ENCODE results near the gene FAM240A.

The FAM240A gene

DNA sequence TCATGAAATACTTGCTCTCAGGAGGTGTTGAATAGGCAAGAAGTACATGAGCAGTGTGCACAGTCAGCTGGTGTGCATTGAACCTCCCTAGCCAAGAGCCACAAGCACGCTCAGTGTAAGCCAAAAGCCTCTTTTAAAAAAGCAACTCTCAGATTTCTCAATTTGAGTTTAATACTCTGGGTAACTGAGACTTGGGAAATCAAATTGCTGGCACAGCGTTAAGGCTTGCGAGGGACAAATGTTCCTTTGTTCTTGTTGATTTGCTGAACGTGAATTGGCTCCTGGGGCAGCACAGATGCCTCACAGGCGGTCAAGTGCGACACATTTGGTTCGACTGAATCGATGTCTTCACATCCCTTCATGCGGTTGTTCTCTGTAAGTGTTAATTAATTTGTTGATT is at the start of gene FAM240A:
Gene FAM240A (plus strand): TSS at position 202 of the 400 bp plus-strand sequence. CDS start 159 bp downstream, at position 361.
- Histone ChIP-seq H3K9me3 (replicated peaks in 1 of 11) (no peaks in the 10 kb centered on the region), H3K4me2 (peak within 1 kb of the TSS in 1 of 11 experiments; percentile 37; a peak in 2 of 22 replicates), H3K36me3 (no peaks in the 10 kb centered on the region), H4K20me1 (no peaks in the 10 kb centered on the region), H3K27me3 (no peaks in the 10 kb centered on the region), H3K4me3 (no peak within 1 kb of the TSS), H3K9ac (no peak within 1 kb of the TSS), H3K27ac (no peak within 1 kb of the TSS), H3K4me1 (peaks cover 0 to 45% (median 0%) of the 10 kb centered on the region in 10 experiments; a peak in 7 of 20 replicates)
- TF ChIP-seq Cebpa-rat (IDR thresholded peaks at IDR 0.05) = no peak

DNA sequence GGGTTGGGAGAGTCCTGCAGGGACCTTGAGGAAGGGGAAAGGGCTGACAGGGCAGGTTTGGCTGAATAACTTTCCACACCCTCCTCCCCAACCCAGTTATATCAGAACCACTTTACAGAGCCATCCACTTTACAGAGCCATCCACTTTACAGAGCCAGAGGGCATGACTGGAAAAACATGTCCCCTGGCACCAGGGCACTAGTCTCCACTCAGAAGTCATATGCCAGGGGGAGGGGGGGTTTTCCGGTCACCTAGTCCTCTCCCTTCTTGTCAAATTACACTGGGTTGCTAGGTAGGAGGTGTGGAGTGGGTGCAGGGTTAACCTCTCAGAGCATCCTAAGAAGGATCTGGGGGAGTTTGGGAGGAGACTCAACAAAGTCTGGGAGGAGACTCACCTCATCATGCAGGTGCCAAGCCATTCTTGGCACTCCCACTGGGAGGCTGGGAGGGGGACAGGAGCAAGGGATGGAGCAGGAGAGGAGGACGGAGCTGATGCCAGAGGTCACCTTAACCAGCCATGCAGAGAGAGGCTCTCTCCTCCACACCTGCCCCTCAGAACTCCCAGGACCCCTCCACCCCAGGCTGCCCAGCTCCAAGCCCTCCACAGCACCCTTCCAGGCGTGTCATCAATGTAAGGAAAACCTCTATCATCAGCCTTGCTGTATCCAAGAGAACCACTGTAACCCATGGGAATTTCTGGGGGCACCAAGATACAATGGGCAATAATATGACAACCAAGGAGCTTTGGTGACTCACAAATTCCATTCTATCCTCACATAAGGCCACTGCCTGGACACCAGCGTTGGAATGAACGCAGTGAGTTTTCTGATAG is 47.9 kb upstream of the FAM240A start:
- Histone ChIP-seq H3K4me1 (peaks cover 9 to 31% (median 22%) of the 10 kb centered on the region in 10 experiments), H3K4me3 (no peak overlapping the region), H3K27ac (no peak overlapping the region), H4K20me1 (no peaks in the 10 kb centered on the region), H3K4me2 (peak overlapping the region in 9 of 11 experiments; percentile 22 to 98 (median 95); a peak in 11 of 22 replicates), H3K9ac (no peak overlapping the region), H3K9me3 (replicated peaks in 1 of 11) (peaks cover 0 to 15% (median 5%) of the 10 kb centered on the region in 11 experiments; a peak in 8 of 22 replicates), H3K27me3 (peaks cover 0 to 9% (median 0%) of the 10 kb centered on the region in 11 experiments; a peak in 2 of 22 replicates), H3K36me3 (no peaks in the 10 kb centered on the region)
- TF ChIP-seq Cebpa-rat (IDR thresholded peaks at IDR 0.05) = no peak

DNA sequence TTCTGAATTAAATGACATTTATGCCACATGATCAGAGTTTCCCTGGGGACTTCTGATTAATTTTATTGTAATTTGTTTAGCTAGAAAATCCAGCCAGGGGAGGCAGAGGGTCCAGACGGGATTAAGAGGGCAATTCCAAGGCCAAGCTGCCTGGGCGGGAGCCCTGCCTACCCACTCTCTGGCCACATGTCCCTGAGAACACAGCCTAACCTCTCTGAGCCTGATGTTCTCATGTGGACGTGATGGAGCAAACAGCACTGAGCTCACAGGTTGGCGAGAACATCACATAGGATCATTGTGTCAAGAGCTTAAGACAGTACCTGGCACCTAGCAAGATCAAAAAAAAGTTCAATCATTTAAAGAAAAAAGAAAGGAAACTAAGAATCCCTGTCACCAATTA is 47.2 kb upstream of the FAM240A start:
- Histone ChIP-seq H3K9me3 (replicated peaks in 1 of 11) (peaks cover 0 to 19% (median 9%) of the 10 kb centered on the region in 11 experiments; a peak in 8 of 22 replicates), H3K4me2 (peak overlapping the region; percentile 86 to 99 (median 96); a peak in 21 of 22 replicates), H4K20me1 (no peaks in the 10 kb centered on the region), H3K4me3 (peak overlapping the region in 9 of 10 experiments; percentile 56 to 76 (median 64); a peak in 8 of 20 replicates), H3K36me3 (no peaks in the 10 kb centered on the region), H3K27me3 (peaks cover 0 to 9% (median 0%) of the 10 kb centered on the region in 11 experiments; a peak in 2 of 22 replicates), H3K27ac (peak overlapping the region in 3 of 11 experiments; percentile 75 to 82 (median 75); a peak in 3 of 22 replicates), H3K4me1 (peaks cover 6 to 29% (median 20%) of the 10 kb centered on the region in 10 experiments; a peak in 18 of 20 replicates), H3K9ac (peak overlapping the region in 7 of 11 experiments; percentile 75 to 83 (median 80); a peak in 10 of 22 replicates)
- no peak for TF ChIP-seq Cebpa-rat (IDR thresholded peaks at IDR 0.05)

DNA sequence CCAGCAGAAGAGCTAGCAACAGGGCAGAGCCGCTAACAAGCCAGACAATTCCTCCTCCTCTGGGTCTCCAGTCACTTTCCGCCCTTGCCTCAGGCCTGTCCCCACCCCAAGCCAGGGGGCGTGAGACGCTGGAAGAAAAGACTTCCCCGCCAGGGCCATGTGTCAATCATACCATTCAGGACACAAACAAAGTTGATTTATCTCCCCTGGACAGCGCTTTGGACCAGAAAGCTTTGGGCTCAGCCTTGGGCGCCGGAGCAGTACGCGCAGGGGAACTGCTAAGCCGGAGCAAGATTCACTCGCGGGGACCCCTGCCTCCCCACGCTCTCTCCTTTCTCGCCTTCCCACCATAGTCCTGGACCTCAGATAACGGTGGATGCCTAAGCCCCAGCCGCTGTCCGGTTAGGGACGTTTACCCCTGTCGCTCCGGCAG is 46.7 kb upstream of the FAM240A start:
- Histone ChIP-seq H3K4me3 (peak overlapping the region; percentile 56 to 76 (median 65)), H3K27me3 (peaks cover 0 to 9% (median 0%) of the 10 kb centered on the region in 11 experiments; a peak in 2 of 22 replicates), H3K4me1 (peaks cover 6 to 29% (median 20%) of the 10 kb centered on the region in 10 experiments; a peak in 18 of 20 replicates), H3K4me2 (peak overlapping the region; percentile 86 to 99 (median 96)), H3K9me3 (replicated peaks in 1 of 11) (peaks cover 0 to 19% (median 9%) of the 10 kb centered on the region in 11 experiments; a peak in 8 of 22 replicates), H3K27ac (peak overlapping the region; percentile 43 to 82 (median 75); a peak in 20 of 22 replicates), H3K9ac (peak overlapping the region; percentile 72 to 83 (median 78)), H3K36me3 (no peaks in the 10 kb centered on the region), H4K20me1 (no peaks in the 10 kb centered on the region)
- no peak for TF ChIP-seq Cebpa-rat (IDR thresholded peaks at IDR 0.05)

DNA sequence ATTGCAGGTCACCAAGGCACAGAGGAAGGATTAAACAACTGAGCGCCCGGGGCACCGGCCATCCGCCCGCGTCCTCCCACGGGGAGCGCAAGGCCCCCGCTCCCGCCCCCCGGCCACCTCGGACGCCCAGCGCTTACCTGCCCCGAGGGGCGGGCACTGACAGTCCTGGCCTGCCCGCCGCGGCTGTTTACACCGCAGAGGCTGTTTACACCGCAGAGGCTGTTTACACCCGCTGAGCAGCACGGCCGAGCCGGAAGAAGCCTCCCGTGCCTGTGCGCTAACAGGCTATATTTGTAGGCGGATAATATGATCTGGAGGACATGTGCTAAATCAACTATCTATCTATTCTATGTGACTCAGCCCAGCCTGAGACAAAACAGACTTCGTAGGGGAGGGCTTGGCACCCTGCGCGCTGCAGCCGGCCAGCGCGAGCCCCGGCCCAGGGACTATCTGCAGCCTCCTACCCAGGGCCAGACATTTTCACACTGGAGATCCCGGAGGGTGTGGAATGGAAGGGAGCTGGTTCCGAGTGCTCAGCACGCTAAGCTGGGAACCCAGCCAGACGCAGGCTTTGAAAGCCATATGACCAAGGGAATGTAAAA is 46.2 kb upstream of the FAM240A start, which contains the start of gene LRRC2:
Gene LRRC2 (minus strand): TSS at position 263 of the 602 bp plus-strand sequence. CDS start 14,711 bp downstream, outside the sequence.
- Histone ChIP-seq H3K27me3 (peaks cover 0 to 9% (median 0%) of the 10 kb centered on the region in 11 experiments; a peak in 2 of 22 replicates), H3K4me1 (peaks cover 6 to 29% (median 20%) of the 10 kb centered on the region in 10 experiments; a peak in 18 of 20 replicates), H3K4me2 (peak within 1 kb of the TSS; percentile 86 to 99 (median 96)), H3K9ac (peak within 1 kb of the TSS; percentile 72 to 83 (median 78)), H4K20me1 (no peaks in the 10 kb centered on the region), H3K27ac (peak within 1 kb of the TSS; percentile 43 to 82 (median 75); a peak in 20 of 22 replicates), H3K4me3 (peak within 1 kb of the TSS; percentile 56 to 76 (median 65)), H3K9me3 (replicated peaks in 1 of 11) (peaks cover 0 to 19% (median 9%) of the 10 kb centered on the region in 11 experiments; a peak in 8 of 22 replicates), H3K36me3 (no peaks in the 10 kb centered on the region)
- TF ChIP-seq Cebpa-rat (IDR thresholded peaks at IDR 0.05) = no peak

DNA sequence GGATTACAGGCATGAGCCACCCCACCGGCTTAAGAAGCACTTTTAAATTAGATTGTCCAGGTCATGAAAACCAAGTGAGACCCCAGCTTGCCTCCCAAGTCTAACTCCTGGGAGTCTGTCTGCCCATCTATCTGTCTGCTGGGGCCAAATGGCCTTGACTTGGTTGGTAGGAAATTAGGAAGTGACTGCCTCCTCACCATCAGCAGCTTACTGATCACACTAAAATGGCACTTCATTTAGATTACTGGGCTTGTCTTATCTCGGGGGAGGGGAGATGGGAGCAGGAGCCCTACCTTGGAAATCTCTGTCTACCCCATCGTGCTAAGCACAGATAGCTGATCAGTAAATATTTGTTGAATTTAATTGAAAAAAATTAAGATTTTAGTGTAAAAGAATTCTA is 40.6 kb upstream of the FAM240A start:
- peaks cover 0 to 9% (median 0%) of the 10 kb centered on the region in 11 experiments; a peak in 3 of 22 replicates for H3K9me3 ChIP-seq (replicated peaks in 1 of 11)
- no peak overlapping the region for H3K27ac ChIP-seq
- no peaks in the 10 kb centered on the region for H3K27me3 ChIP-seq
- no peaks in the 10 kb centered on the region for H4K20me1 ChIP-seq
- no peaks in the 10 kb centered on the region for H3K36me3 ChIP-seq
- H3K4me2 ChIP-seq = no peak overlapping the region
- H3K9ac ChIP-seq = no peak overlapping the region
- peaks cover 0 to 5% (median under 1%) of the 10 kb centered on the region in 10 experiments; a peak in 7 of 20 replicates for H3K4me1 ChIP-seq
- no peak overlapping the region for H3K4me3 ChIP-seq
- TF ChIP-seq Cebpa-rat (IDR thresholded peaks at IDR 0.05) = no peak

DNA sequence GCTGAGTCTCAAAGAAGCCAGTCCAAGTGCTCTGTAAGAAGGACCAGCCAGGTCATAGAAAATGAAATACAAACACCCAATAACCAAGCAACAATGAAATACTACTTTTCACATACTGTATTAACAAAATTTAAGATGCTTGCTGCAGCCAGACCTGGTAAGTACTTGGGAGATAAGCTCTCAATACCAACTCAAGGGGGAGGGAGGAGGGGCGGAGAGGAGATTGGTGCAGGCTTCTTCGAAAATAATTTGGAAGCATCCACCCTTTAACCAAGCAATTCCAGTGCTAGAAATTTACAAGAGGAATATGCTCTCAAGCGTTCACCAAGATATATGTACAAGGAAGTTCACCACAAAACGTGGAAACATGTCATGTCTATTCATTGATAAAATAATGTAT is 38.6 kb upstream of the FAM240A start:
- H3K27me3 ChIP-seq = no peaks in the 10 kb centered on the region
- no peak overlapping the region for H3K9ac ChIP-seq
- no peak overlapping the region for H3K4me3 ChIP-seq
- no peaks in the 10 kb centered on the region for H4K20me1 ChIP-seq
- H3K4me1 ChIP-seq = peaks cover 0 to 8% (median 0%) of the 10 kb centered on the region in 10 experiments; a peak in 3 of 20 replicates
- no peak overlapping the region for H3K27ac ChIP-seq
- TF ChIP-seq Cebpa-rat (IDR thresholded peaks at IDR 0.05) = no peak
- H3K4me2 ChIP-seq = no peak overlapping the region
- no peaks in the 10 kb centered on the region for H3K36me3 ChIP-seq
- peaks cover 0 to 12% (median 0%) of the 10 kb centered on the region in 11 experiments; a peak in 3 of 22 replicates for H3K9me3 ChIP-seq (replicated peaks in 1 of 11)

DNA sequence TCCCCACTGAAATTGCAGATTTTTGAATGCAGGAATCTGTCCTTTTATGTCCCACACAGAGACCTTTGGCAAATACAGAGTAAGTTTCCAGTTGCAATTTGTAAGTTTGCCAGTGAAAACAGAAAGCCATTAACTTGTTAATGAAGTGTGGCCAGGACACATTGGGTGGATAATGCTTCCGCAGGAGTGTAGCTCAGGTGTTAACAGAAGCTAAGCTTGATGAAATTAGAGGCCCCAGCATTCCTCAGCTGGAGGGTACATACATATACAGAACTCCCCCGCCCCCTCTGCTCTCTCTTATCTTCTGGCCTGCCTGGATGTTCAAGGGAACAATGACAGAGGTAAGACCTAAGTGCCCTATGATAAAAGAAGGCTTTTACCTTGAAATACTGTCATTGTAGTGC is 38.1 kb upstream of the FAM240A start:
- Histone ChIP-seq H3K4me1 (peaks cover 0 to 9% (median 3%) of the 10 kb centered on the region in 10 experiments; a peak in 6 of 20 replicates), H3K4me2 (no peak overlapping the region), H3K27ac (no peak overlapping the region), H3K9ac (no peak overlapping the region), H3K27me3 (no peaks in the 10 kb centered on the region), H4K20me1 (no peaks in the 10 kb centered on the region), H3K9me3 (replicated peaks in 1 of 11) (peaks cover 0 to 12% (median 0%) of the 10 kb centered on the region in 11 experiments; a peak in 3 of 22 replicates), H3K36me3 (no peaks in the 10 kb centered on the region), H3K4me3 (no peak overlapping the region)
- no peak for TF ChIP-seq Cebpa-rat (IDR thresholded peaks at IDR 0.05)

Data from BLaER1 treated with 17β-estradiol and CSF1 and Interleukin-3, amounts not matched to agents 10 nM and 100 nM (cell line).